GM18868 (cell line): ENCODE measurements around the gene PPP1R7.
"Not testable (repeated sequence)": the region's sequence is repeated elsewhere in the genome, so short reads cannot be mapped to it uniquely, and the experiment has no call there.

ENCODE experiments used
- ATAC-seq: cut with Tn5 transposase; IDR thresholded peaks from one replicate; pipeline ENCODE4 v1.9.1; 2021; ENCODE audit warnings: mild to moderate bottlenecking, moderate library complexity; ENCODE audit not compliant: unreplicated experiment

Gene PPP1R7

GRCh38 chr2:241191081-241191480 is 40.8 kb downstream of the PPP1R7 start:
- no peak for ATAC-seq

GRCh38 chr2:241193271-241193670 is 43.0 kb downstream of the PPP1R7 start:
- ATAC-seq: no peak

GRCh38 chr2:241194811-241195210 is 44.5 kb downstream of the PPP1R7 start:
- ATAC-seq: no peak

- no peak for ATAC-seq
Observed at GRCh38 chr2:241195506-241196130, 45.4 kb downstream of the PPP1R7 start.

- ATAC-seq: not testable (repeated sequence)
Observed at GRCh38 chr2:241197246-241197645, 47.0 kb downstream of the PPP1R7 start.

- no peak for ATAC-seq
Observed at GRCh38 chr2:241197947-241198346, 47.7 kb downstream of the PPP1R7 start.

- ATAC-seq: no peak
Observed at GRCh38 chr2:241198381-241199279, 48.4 kb downstream of the PPP1R7 start.

GRCh38 chr2:241199286-241199685 is 49.0 kb downstream of the PPP1R7 start:
- no peak for ATAC-seq

GRCh38 chr2:241199897-241200821 is 49.9 kb downstream of the PPP1R7 start:
- no peak for ATAC-seq

- ATAC-seq: no peak
Observed at GRCh38 chr2:241200822-241201395, 50.6 kb downstream of the PPP1R7 start.

GRCh38 chr2:241201445-241202267 is 51.4 kb downstream of the PPP1R7 start:
- no peak for ATAC-seq

GRCh38 chr2:241202268-241202585 is 52.0 kb downstream of the PPP1R7 start:
- ATAC-seq: no peak

- no peak for ATAC-seq
Observed at GRCh38 chr2:241202681-241203080, 52.4 kb downstream of the PPP1R7 start.

GRCh38 chr2:241203218-241204009 is 53.1 kb downstream of the PPP1R7 start:
- no peak for ATAC-seq

- no peak for ATAC-seq
Observed at GRCh38 chr2:241204010-241204384, 53.7 kb downstream of the PPP1R7 start.

GRCh38 chr2:241204490-241204889 is 54.2 kb downstream of the PPP1R7 start:
- no peak for ATAC-seq

- ATAC-seq: no peak
Observed at GRCh38 chr2:241205086-241205485, 54.8 kb downstream of the PPP1R7 start.

- no peak for ATAC-seq
Observed at GRCh38 chr2:241207151-241207550, 56.9 kb downstream of the PPP1R7 start.

GRCh38 chr2:241207641-241208040 is 57.4 kb downstream of the PPP1R7 start:
- ATAC-seq: no peak
